Measurements from ENCODE around the gene SPATA31A1.
"Not testable (repeated sequence)": the region's sequence is repeated elsewhere in the genome, so short reads cannot be mapped to it uniquely, and the experiment has no call there.

SPATA31A1 gene

DNA sequence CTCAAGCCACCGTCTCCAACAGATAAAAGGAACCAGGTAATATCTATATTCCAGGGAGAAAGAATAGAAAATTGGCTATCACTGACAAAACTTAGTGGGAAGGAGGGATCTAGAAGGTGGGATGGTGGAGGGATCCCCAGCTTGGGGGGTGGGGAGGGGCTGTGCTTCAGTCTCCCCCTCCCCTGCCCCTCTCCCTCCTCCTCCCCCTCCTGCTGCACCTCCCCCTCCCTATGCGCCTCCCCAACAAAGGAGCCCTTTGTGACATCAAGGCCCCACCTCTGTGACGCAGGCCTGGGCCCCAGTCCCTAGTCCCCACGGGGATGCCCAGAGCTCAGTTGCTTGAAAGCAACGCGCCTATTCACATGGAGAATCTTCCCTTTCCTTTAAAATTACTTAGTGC, at the start of gene SPATA31A1:
SPATA31A1 (plus strand) TSS at position 301 of the 400 bp plus-strand sequence; CDS start at position 363, 62 bp downstream.
- not testable (repeated sequence) for H3K27me3 Mint-ChIP-seq; H3K27ac Mint-ChIP-seq; H3K4me1 Mint-ChIP-seq; H3K36me3 Mint-ChIP-seq (ENCODE audit: low read depth); ATAC-seq; H3K4me3 Mint-ChIP-seq; H3K9me3 Mint-ChIP-seq; DNase-seq

DNA sequence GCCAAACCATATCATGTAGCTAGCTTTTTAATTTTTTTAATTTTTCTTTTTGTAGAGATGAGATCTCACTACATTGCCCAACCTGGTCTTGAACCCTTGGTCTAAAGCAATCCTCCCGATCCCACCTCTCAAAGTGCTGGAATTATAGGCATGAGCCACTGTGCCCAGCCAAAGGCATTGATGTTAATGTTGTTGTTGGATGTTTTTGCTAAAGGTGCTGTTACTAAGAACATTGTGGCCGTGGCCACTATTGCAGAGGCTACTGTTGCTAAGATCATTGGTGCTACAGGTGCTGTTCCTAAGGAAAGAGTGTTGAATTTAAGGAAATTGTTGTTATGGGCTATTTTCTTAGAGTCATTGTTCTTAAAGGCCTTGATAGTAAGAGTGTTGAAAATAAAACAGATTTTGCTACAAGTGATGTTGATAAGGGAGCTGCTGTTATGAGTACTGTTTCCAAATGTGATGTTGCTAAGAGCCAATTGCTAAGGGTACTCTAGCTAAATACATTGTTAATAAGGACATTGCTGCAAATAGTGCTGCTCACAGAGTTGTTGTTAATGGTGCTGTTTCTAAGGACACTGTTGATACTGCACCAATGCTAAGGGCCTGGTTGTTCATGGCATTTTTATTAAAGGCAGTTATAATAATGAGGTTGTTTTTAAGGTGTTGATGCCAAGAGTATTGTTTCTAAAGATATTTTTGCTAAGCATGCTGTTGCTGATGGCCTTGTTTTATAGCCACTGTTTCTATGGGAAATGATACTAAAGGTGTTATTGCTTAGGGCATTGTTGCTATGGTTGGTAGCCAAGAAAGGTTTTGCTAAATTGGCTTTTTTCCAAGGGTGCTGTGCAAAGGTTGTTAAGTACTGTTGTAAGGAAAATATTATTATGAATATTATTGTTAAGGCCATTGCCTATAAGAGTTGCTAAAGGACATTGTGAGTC, 52.1 kb downstream of the SPATA31A1 start:
- H3K9me3 Mint-ChIP-seq; H3K4me1 Mint-ChIP-seq; ATAC-seq; DNase-seq; H3K4me3 Mint-ChIP-seq; H3K36me3 Mint-ChIP-seq (ENCODE audit: low read depth); H3K27ac Mint-ChIP-seq; H3K27me3 Mint-ChIP-seq: not testable (repeated sequence)

DNA sequence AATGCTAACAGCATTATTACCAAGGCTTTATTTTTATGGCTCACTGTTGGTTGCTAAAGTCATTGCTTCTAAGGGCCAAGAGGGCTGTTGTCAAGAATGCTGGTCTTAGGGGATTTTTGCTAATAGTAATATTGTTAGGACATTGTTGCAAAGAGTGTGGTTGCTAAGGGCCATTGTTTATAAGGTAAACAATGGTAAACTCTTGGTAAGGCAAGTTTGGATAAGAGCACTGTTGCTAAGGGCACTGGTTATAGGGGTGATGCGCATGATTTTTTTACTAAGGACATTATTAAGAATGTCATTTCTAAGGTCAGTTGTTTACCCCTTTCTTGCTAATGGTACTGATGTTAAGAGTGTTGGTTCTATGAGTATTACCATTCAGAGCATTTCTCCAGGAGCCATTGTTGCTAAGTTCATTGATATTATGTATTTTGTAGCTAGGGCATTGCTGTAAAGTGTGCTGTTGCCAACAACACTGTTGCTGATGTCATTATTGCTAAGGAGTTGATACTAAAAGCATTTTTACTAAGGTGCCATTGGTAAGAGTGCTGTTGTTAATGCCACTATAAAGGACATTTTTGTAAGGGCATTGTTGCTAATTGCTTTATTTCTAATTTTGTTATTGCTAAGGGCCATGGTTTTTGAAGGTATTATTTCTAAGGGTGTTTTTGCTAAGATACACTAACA, 55.9 kb downstream of the SPATA31A1 start:
- not testable (repeated sequence) for DNase-seq; ATAC-seq; H3K27ac Mint-ChIP-seq; H3K27me3 Mint-ChIP-seq; H3K4me3 Mint-ChIP-seq; H3K4me1 Mint-ChIP-seq; H3K36me3 Mint-ChIP-seq (ENCODE audit: low read depth); H3K9me3 Mint-ChIP-seq

Measured in activated naive CD8-positive, alpha-beta T cell treated with anti-CD3 and anti-CD28 coated beads, Interleukin-2, amount 50 U/mL, for 24 hours (primary cell).